ENCODE measurements around the gene OVOL2. TPM values are rescaled to one million over a fixed set of nuclear protein-coding genes. Genes with fewer than 3 reads are reported as not detected.

OVOL2 gene
- total RNA-seq, 1 experiment from 2014 or later, result not detected

GRCh38 chr20:17985388-17986018 is 72.2 kb downstream of the OVOL2 start:
- CTCF ChIA-PET, result no interaction called here
- no peak for DNase-seq (ENCODE audit: low spot score)
- Histone ChIP-seq H3K36me3 (ENCODE audit: insufficient read depth, low read length, poor library complexity, severe bottlenecking) (peaks cover 49% of the 10 kb centered on the region), H3K27me3 (replicated peaks; ENCODE audit: insufficient read depth, low read depth, low read length, poor library complexity) (no peaks in the 10 kb centered on the region), H3K4me3 (ENCODE audit: low read depth, low read length, poor library complexity, severe bottlenecking) (no peak overlapping the region), H3K4me1 (ENCODE audit: insufficient read depth, low read length, poor library complexity, severe bottlenecking) (no peaks in the 10 kb centered on the region), H3K9me3 (ENCODE audit: low read depth, low read length, poor library complexity, severe bottlenecking) (no peaks in the 10 kb centered on the region), H3K27ac (ENCODE audit: low read depth, low read length, poor library complexity, severe bottlenecking) (no peak overlapping the region)
- POLR2A ChIA-PET (ENCODE audit: low non-redundant PET), result no interaction called here
- intact Hi-C loops (cut with micrococcal nuclease; ENCODE audit: unreplicated experiment), result no loop called here
- TF ChIP-seq EZH2 (IDR thresholded peaks at IDR 0.05; ENCODE audit: borderline replicate concordance, low read depth, low read length, poor library complexity, severe bottlenecking) (no peak), CTCF (conservative IDR thresholded peaks at IDR 0.05; ENCODE audit: low read depth, low read length) (no peak)
- BruUV-seq (replicated peaks), result no TSS peak

- intact Hi-C loops (cut with micrococcal nuclease; ENCODE audit: unreplicated experiment), result no loop called here
- Histone ChIP-seq H3K4me1 (ENCODE audit: insufficient read depth, low read length, poor library complexity, severe bottlenecking) (peaks cover 24% of the 10 kb centered on the region), H3K36me3 (ENCODE audit: insufficient read depth, low read length, poor library complexity, severe bottlenecking) (peaks cover 14% of the 10 kb centered on the region), H3K27me3 (replicated peaks; ENCODE audit: insufficient read depth, low read depth, low read length, poor library complexity) (no peaks in the 10 kb centered on the region), H3K4me3 (ENCODE audit: low read depth, low read length, poor library complexity, severe bottlenecking) (no peak overlapping the region), H3K27ac (ENCODE audit: low read depth, low read length, poor library complexity, severe bottlenecking) (no peak overlapping the region), H3K9me3 (ENCODE audit: low read depth, low read length, poor library complexity, severe bottlenecking) (no peaks in the 10 kb centered on the region)
- ChIA-PET CTCF (no interaction called here), POLR2A (ENCODE audit: low non-redundant PET) (no interaction called here)
- TF ChIP-seq CTCF (conservative IDR thresholded peaks at IDR 0.05; ENCODE audit: low read depth, low read length) (no peak), EZH2 (IDR thresholded peaks at IDR 0.05; ENCODE audit: borderline replicate concordance, low read depth, low read length, poor library complexity, severe bottlenecking) (no peak)
- no peak for DNase-seq (ENCODE audit: low spot score)
- no TSS peak for BruUV-seq (replicated peaks)
These were observed 81.4 kb downstream of the OVOL2 start for GRCh38 chr20:17976305-17976704.

Other genes starting within 250 kb of the OVOL2 start
- 171 and 188 TPM in 2 replicates for gene SNX5, start 89.1 kb downstream of the OVOL2 start, total RNA-seq (2021)
- 39.1 and 41.4 TPM in 2 replicates for gene MGME1, start 88.9 kb downstream of the OVOL2 start, total RNA-seq (2021)
- 20.1 and 20.6 TPM in 2 replicates for gene KAT14, start 79.9 kb upstream of the OVOL2 start, total RNA-seq (2021)
- 21.4 and 23.0 TPM in 2 replicates for gene PET117, start 79.9 kb upstream of the OVOL2 start, total RNA-seq (2021)
- gene ZNF133, start 230.6 kb upstream of the OVOL2 start, total RNA-seq (2021), result 9.3 and 12.8 TPM in 2 replicates